Esophagus squamous epithelium (tissue), 4 donors: ENCODE measurements around the gene APOL3.

Source experiments
- POLR2A ChIP-seq, 4 donors: fragments of 450-650 bp; IDR thresholded peaks; one replicate each; pipeline ENCODE4 v1.6.1; 2017; ENCODE audit warnings: antibody characterized with exemption in 4 of 4, mild to moderate bottlenecking in 4 of 4, moderate library complexity in 3 of 4
- TF ChIP-seq, protein P1 (sequence below), 6 experiments: fragments of 450-650 bp in 4 of 6; fragments of 200-600 bp in 2 of 6; sonication (generic) in 2 of 6; IDR thresholded peaks; one replicate each; pipeline ENCODE4 v1.5.1; 2016 to 2019; ENCODE audit warnings: antibody characterized with exemption in 6 of 6, mild to moderate bottlenecking in 4 of 6, moderate library complexity in 4 of 6

DNA sequence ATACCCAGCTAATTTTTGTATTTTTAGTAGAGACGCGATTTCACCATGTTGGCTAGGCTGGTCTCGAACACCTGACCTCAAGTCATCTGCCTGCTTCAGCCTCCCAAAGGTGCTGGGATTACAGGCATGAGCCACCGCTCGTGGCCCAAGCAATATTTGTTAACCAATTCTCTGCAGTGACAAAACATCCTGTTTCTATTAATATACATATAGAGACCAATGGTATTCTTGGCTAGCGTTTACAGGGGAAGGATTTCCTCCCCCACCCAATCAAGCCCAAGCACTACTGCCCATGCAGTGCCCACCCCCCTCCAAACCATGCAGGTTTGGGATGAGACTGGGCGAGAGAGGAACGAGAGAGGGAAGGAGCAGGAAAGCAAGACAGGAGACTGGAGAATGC is 53.1 kb downstream of the APOL3 start:
- TF ChIP-seq, protein P1, sequence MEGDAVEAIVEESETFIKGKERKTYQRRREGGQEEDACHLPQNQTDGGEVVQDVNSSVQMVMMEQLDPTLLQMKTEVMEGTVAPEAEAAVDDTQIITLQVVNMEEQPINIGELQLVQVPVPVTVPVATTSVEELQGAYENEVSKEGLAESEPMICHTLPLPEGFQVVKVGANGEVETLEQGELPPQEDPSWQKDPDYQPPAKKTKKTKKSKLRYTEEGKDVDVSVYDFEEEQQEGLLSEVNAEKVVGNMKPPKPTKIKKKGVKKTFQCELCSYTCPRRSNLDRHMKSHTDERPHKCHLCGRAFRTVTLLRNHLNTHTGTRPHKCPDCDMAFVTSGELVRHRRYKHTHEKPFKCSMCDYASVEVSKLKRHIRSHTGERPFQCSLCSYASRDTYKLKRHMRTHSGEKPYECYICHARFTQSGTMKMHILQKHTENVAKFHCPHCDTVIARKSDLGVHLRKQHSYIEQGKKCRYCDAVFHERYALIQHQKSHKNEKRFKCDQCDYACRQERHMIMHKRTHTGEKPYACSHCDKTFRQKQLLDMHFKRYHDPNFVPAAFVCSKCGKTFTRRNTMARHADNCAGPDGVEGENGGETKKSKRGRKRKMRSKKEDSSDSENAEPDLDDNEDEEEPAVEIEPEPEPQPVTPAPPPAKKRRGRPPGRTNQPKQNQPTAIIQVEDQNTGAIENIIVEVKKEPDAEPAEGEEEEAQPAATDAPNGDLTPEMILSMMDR (IDR thresholded peaks at IDR 0.05): no peak
- no peak for TF ChIP-seq POLR2A (IDR thresholded peaks at IDR 0.05)
